Astrocyte (in vitro differentiated cells and primary cell): ENCODE data around the gene UBP1.

Experiments
- CTCF ChIP-seq: IDR thresholded peaks from 2 replicates; pipeline ENCODE4 v1.5.1; 2011; ENCODE audit warnings: low read depth, mild to moderate bottlenecking, inconsistent platforms, low read length, moderate library complexity; ENCODE audit not compliant: insufficient read depth
- EZH2 ChIP-seq: IDR thresholded peaks from 2 replicates; pipeline ENCODE4 v1.6.1; 2012; ENCODE audit warnings: mild to moderate bottlenecking, low read length, inconsistent platforms; ENCODE audit not compliant: insufficient read depth

DNA sequence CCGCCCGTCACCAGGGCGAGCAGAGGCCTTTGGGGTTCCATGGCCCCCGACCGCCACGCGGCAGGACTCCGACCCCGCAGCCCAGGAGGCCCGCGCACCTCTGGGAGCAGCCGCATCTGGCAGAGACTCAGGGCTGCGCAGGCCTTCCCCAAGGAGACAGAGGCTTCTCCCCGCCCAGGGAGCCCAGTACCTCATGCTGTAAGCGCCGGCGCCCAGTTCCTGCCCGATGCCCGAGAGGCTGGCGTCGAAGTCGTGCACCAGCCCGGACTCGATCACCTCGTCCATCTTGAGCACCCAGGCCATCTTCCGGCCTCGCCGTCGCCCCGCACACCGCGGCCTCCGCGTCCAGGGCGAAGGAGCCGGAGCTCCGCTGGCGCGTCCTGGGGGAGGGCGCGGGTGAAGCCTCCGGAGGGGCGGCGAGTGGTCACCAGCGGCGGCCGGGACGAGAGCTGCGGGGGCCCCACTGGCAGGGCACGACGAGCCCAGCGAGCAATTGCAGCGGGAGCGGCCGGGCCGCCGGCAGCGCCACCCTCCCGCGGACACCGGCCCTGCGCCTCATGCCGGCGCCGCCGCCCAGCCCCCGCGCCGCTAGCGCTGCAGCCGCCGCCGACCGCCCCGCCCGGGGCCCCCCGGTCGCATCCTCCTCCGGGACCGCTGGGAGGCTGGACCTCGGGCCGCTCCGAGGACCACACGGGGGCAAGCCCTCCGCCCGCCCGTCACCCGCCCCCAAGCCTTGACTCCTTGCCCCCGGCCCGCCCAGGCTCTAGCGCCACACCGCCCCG is 468 bp downstream of the UBP1 start:
- TF ChIP-seq CTCF: no peak
- TF ChIP-seq EZH2: no peak
